Nephron (organoid): ENCODE measurements around the gene MRRF.
"Not testable (repeated sequence)": the region's sequence is repeated elsewhere in the genome, so short reads cannot be mapped to it uniquely, and the experiment has no call there.

ENCODE experiments used
- H3K27ac Mint-ChIP-seq, 3 experiments: 2 replicates each; pipeline ENCODE4 v1.8.0; 2020; ENCODE audit warnings: mixed read lengths in 3 of 3, mild to moderate bottlenecking in 2 of 3, moderate library complexity in 1 of 3
- H3K27me3 Mint-ChIP-seq: 2 replicates; pipeline ENCODE4 v1.8.0; 2021; ENCODE audit warnings: low read depth, mild to moderate bottlenecking, moderate library complexity, mixed read lengths
- H3K36me3 Mint-ChIP-seq: 2 replicates; pipeline ENCODE4 v1.8.0; 2020; ENCODE audit warnings: low read depth, mixed read lengths
- H3K4me1 Mint-ChIP-seq: 2 replicates; pipeline ENCODE4 v1.8.0; 2020; ENCODE audit warnings: mixed read lengths
- H3K4me3 Mint-ChIP-seq, 3 experiments: 2 replicates each; pipeline ENCODE4 v1.8.0; 2020; ENCODE audit warnings: mild to moderate bottlenecking in 3 of 3, mixed read lengths in 3 of 3, moderate library complexity in 2 of 3
- H3K9me3 Mint-ChIP-seq: 2 replicates; pipeline ENCODE4 v1.8.0; 2020; ENCODE audit warnings: mixed read lengths
- TF ChIP-seq, protein P1 (sequence below), 3 experiments: fragments of 200-600 bp; sonication (generic); IDR thresholded peaks; one replicate each; pipeline ENCODE4 v1.5.0; 2021; ENCODE audit warnings: antibody characterized with exemption in 3 of 3; ENCODE audit not compliant: unreplicated experiment in 3 of 3

The MRRF gene

DNA sequence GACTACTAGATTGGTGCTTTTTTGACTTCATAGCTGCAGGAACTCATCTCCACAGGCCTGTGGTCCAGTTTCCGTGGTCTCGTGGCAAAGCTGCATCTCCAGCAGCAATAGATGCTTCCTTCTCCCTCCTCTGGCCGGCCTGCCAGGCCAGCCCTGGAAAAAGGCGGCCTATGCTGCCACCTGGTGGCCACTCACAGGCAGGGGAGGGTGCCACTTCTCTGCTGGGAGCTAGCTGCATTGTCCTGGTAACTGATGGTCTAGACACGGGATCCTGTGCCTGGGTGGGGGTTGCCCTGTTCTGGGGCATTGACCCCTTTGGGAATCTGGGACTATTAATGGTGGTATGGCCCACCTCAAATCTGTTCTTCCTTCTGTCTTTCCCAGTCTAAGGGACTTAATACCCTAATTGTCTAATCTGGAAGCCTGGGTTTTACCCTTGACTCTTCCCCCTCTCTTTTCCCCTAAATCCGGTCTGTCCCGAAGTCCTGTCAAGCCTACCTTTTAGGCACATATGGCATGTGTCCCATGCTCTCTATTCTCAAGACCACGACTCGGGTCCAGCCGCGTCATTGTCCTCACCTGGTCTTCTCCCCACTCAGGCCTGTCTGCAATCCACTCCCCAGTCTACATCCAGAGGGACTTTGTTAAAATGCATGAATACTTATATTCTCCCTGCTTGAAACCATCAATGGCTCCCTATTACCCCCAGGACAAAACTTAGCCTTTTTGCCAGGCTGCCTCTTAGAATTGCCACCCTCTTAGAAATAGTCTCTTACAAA lies 86.1 kb downstream of the MRRF start:
- TF ChIP-seq, protein P1, sequence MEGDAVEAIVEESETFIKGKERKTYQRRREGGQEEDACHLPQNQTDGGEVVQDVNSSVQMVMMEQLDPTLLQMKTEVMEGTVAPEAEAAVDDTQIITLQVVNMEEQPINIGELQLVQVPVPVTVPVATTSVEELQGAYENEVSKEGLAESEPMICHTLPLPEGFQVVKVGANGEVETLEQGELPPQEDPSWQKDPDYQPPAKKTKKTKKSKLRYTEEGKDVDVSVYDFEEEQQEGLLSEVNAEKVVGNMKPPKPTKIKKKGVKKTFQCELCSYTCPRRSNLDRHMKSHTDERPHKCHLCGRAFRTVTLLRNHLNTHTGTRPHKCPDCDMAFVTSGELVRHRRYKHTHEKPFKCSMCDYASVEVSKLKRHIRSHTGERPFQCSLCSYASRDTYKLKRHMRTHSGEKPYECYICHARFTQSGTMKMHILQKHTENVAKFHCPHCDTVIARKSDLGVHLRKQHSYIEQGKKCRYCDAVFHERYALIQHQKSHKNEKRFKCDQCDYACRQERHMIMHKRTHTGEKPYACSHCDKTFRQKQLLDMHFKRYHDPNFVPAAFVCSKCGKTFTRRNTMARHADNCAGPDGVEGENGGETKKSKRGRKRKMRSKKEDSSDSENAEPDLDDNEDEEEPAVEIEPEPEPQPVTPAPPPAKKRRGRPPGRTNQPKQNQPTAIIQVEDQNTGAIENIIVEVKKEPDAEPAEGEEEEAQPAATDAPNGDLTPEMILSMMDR (IDR thresholded peaks at IDR 0.05; ENCODE audit: unreplicated experiment in 3 of 3), result peak; percentile 96 to 98 (median 96)
- Mint-ChIP-seq H3K4me3 (no peak overlapping the region), H3K36me3 (no peaks in the 10 kb centered on the region), H3K9me3 (peaks cover 2% of the 10 kb centered on the region), H3K4me1 (peaks cover 24% of the 10 kb centered on the region), H3K27ac (no peak overlapping the region), H3K27me3 (peaks cover 59% of the 10 kb centered on the region)

DNA sequence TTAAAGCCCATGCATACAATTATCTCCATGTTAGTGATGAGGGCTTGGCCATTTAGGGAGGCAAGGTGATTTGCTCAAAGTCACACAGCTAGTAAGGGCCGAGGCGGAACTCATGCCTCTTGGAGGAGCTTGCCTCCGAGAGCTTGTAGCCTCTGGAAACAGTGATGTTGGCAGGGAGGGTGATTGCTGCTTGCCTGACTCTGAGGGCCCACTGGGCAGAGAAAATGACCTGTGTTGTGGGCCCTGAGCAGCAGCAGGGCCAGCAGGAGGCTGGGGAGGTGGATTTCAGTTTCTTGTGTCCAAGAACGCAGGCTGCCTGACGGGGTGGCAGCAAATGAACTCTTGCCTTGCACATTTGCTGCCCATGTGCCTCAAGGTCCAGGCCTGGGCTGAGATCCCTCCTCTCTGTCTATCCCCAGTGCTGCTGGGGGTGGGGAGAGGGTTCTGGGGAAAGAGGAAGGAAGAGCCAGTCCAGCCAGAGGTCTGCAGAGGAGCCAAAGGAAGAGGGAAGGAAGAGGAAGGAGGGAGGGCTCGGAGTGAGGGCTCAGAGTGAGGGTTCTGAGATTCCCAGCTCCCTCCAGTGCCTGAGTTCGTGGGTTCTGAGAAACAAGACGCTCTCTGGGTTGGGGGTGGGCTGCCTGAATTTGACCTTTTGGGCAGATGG lies 90.0 kb downstream of the MRRF start:
- H3K27ac Mint-ChIP-seq, result no peak overlapping the region
- TF ChIP-seq, protein P1 (IDR thresholded peaks at IDR 0.05; ENCODE audit: unreplicated experiment in 3 of 3), result no peak
- H3K4me1 Mint-ChIP-seq, result peaks cover 6% of the 10 kb centered on the region
- no peak overlapping the region for H3K4me3 Mint-ChIP-seq
- H3K27me3 Mint-ChIP-seq, result peaks cover 44% of the 10 kb centered on the region
- H3K36me3 Mint-ChIP-seq, result no peaks in the 10 kb centered on the region
- peaks cover 13% of the 10 kb centered on the region for H3K9me3 Mint-ChIP-seq

DNA sequence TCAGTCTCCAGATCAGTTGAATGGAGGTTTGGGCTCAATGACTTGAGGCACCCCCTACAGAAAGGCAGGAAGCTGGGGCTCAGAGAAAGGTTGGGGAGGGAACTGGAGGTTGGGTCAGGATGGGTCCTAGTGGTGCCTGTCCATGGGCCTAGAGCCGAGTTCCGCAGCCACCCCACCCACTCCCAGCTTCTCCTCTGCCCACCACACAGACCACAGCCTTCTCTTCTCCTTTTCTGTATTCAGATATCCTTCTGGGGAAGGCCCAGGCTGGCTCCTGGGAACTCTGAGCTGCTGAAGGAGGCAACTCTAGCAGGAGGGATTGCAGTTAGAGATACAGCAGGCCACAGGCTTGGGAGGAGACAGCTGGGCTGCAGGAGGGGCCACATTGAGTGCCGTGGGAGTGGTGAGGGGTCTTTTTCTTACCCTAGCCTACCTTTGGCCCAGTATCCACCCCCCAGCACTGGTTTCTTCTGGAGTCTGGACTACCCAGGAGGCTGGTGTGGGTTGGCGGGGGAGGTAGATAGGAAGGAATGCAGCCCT lies 90.7 kb downstream of the MRRF start:
- TF ChIP-seq, protein P1 (IDR thresholded peaks at IDR 0.05; ENCODE audit: unreplicated experiment in 3 of 3), result no peak
- no peaks in the 10 kb centered on the region for H3K36me3 Mint-ChIP-seq
- H3K4me3 Mint-ChIP-seq, result no peak overlapping the region
- no peaks in the 10 kb centered on the region for H3K4me1 Mint-ChIP-seq
- H3K27ac Mint-ChIP-seq, result no peak overlapping the region
- peaks cover 37% of the 10 kb centered on the region for H3K27me3 Mint-ChIP-seq
- H3K9me3 Mint-ChIP-seq, result peaks cover 13% of the 10 kb centered on the region

DNA sequence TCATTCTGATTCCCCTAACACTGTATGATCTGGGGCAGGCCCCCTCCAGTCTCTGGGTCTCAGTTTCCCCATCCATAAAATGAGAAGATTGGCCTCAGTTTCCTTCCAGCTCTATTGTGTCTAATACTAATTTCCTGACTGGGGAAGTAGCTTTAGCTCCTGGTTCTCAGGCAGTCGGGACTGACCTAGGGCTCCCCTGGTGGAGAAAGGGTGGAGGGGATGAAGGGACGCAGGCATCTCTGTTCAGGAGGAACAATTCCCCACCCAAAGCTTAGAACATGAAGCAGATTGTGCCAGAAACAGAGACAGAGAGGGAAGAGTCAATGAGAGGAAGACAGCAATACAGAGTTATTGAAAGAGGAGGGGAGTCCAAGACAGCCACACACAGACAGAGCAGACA lies 91.9 kb downstream of the MRRF start:
- peaks cover 29% of the 10 kb centered on the region for H3K27me3 Mint-ChIP-seq
- no peaks in the 10 kb centered on the region for H3K36me3 Mint-ChIP-seq
- H3K4me1 Mint-ChIP-seq, result no peaks in the 10 kb centered on the region
- H3K27ac Mint-ChIP-seq, result no peak overlapping the region
- no peak overlapping the region for H3K4me3 Mint-ChIP-seq
- peaks cover 13% of the 10 kb centered on the region for H3K9me3 Mint-ChIP-seq
- TF ChIP-seq, protein P1 (IDR thresholded peaks at IDR 0.05; ENCODE audit: unreplicated experiment in 3 of 3), result peak in 1 of 3 experiments; percentile 10

DNA sequence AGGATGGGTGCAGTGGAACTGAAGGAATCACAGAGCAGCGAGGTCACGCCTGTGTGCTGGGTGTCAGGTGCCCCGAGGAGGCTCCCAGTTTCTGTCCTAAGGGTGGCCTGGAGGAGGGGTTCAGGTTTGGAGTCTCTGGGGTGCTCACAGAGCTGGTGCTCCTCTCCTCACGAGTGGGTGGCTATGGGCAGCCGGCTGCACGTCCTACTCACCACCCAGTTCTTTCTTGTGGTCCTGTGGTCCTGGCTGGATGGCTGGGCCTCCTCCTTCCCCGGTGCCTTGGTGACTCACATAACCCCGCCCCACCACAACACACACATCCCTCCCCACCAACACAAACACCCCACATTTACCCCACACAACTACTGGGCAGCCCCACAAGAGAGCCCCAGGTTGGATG lies 96.2 kb downstream of the MRRF start:
- no peak overlapping the region for H3K4me3 Mint-ChIP-seq
- H3K4me1 Mint-ChIP-seq, result no peaks in the 10 kb centered on the region
- no peaks in the 10 kb centered on the region for H3K36me3 Mint-ChIP-seq
- no peak overlapping the region for H3K27ac Mint-ChIP-seq
- peaks cover 11% of the 10 kb centered on the region for H3K9me3 Mint-ChIP-seq
- TF ChIP-seq, protein P1 (IDR thresholded peaks at IDR 0.05; ENCODE audit: unreplicated experiment in 3 of 3), result no peak
- H3K27me3 Mint-ChIP-seq, result peaks cover 21% of the 10 kb centered on the region

DNA sequence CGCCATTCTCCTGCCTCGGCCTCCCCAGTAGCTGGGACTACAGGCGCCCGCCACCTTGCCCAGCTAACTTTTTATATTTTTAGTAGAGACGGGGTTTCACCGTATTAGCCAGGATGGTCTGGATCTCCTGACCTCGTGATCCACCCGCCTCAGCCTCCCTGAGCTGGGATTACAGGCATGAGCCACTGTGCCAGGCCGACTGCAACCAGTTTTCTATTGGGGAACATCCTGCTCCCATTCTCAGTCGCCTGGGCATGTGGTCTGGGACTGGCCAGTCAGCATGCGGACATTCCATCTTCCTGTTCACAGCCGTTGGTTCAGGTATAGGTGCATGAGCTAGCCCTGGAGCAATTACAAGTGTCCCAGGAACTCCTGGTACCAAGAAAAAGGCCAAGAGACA lies 98.4 kb downstream of the MRRF start:
- not testable (repeated sequence) for H3K4me3 Mint-ChIP-seq, H3K9me3 Mint-ChIP-seq, H3K27ac Mint-ChIP-seq, H3K36me3 Mint-ChIP-seq, H3K4me1 Mint-ChIP-seq
- peaks cover 24% of the 10 kb centered on the region for H3K27me3 Mint-ChIP-seq
